RWPE2 (cell line): ENCODE measurements around the gene EPX.

Experiments
- ATAC-seq: fragments of 200-7000 bp; cut with Tn5 transposase; 3 replicates; pipeline ENCODE4 v1.9.1; 2021; ENCODE audit warnings: low read depth
- DNase-seq: peaks from one replicate; pipeline ENCODE4 v3.0.0-alpha.2; 2020; ENCODE audit warnings: low spot score
- H3K27ac ChIP-seq: fragments of 450-650 bp; 2 replicates; pipeline ENCODE4 v1.5.1; 2017; ENCODE audit warnings: mild to moderate bottlenecking; ENCODE audit not compliant: poor library complexity, severe bottlenecking
- H3K27me3 ChIP-seq: fragments of 250-450 bp; sonication (Bioruptor Pico); 2 replicates; pipeline ENCODE4 v1.5.1; 2021; ENCODE audit warnings: mild to moderate bottlenecking, moderate library complexity; ENCODE audit not compliant: insufficient read depth, poor library complexity, severe bottlenecking
- H3K36me3 ChIP-seq: fragments of 250-450 bp; sonication (Bioruptor Pico); 2 replicates; pipeline ENCODE4 v1.5.1; 2020; ENCODE audit warnings: low read depth, mild to moderate bottlenecking, moderate library complexity
- H3K4me1 ChIP-seq: fragments of 250-450 bp; sonication (Bioruptor Pico); 2 replicates; pipeline ENCODE4 v1.5.1; 2021; ENCODE audit warnings: mild to moderate bottlenecking, moderate library complexity; ENCODE audit not compliant: insufficient read depth, poor library complexity, severe bottlenecking
- H3K4me3 ChIP-seq: fragments of 250-450 bp; sonication (Bioruptor Pico); 2 replicates; pipeline ENCODE4 v1.5.1; 2021; ENCODE audit warnings: mild to moderate bottlenecking, moderate library complexity; ENCODE audit not compliant: severe bottlenecking
- H3K9me3 ChIP-seq: fragments of 250-450 bp; sonication (Bioruptor Pico); 2 replicates; pipeline ENCODE4 v1.5.1; 2021; ENCODE audit warnings: mild to moderate bottlenecking, moderate library complexity; ENCODE audit not compliant: severe bottlenecking
- TF ChIP-seq, protein P1 (sequence below): fragments of 450-650 bp; IDR thresholded peaks from one replicate; pipeline ENCODE4 v1.5.1; 2017; ENCODE audit warnings: mild to moderate bottlenecking, moderate library complexity; ENCODE audit not compliant: poor library complexity, severe bottlenecking

Gene EPX

DNA sequence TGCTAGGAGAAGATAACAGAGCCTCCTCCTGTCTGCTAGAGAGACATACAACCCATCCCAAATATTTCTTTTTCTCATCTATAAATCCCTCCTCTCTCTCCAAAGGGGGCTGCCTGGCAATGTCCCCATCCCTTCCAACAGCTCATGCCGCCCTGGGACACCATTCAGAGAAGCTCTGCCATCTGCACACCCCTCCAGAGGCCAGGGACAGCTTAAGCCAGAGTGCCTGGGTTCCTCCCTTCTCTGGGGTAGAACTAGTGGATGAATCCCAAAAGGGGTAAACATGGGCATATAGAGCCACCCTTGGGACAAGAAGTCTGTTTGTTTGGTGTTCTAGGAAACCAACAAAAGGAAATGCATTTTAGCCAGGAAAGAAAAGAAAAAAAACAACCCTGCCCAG lies 43.3 kb downstream of the EPX start:
- no peak for ATAC-seq
- Histone ChIP-seq H3K27ac (no peak overlapping the region), H3K36me3 (no peaks in the 10 kb centered on the region), H3K9me3 (no peaks in the 10 kb centered on the region), H3K27me3 (peaks cover 12% of the 10 kb centered on the region), H3K4me1 (no peaks in the 10 kb centered on the region), H3K4me3 (no peak overlapping the region)
- TF ChIP-seq, protein P1, sequence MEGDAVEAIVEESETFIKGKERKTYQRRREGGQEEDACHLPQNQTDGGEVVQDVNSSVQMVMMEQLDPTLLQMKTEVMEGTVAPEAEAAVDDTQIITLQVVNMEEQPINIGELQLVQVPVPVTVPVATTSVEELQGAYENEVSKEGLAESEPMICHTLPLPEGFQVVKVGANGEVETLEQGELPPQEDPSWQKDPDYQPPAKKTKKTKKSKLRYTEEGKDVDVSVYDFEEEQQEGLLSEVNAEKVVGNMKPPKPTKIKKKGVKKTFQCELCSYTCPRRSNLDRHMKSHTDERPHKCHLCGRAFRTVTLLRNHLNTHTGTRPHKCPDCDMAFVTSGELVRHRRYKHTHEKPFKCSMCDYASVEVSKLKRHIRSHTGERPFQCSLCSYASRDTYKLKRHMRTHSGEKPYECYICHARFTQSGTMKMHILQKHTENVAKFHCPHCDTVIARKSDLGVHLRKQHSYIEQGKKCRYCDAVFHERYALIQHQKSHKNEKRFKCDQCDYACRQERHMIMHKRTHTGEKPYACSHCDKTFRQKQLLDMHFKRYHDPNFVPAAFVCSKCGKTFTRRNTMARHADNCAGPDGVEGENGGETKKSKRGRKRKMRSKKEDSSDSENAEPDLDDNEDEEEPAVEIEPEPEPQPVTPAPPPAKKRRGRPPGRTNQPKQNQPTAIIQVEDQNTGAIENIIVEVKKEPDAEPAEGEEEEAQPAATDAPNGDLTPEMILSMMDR: no peak
- no peak for DNase-seq

GRCh38 chr17:58236394-58236793 lies 43.9 kb downstream of the EPX start:
- Histone ChIP-seq H3K4me1 (no peaks in the 10 kb centered on the region), H3K4me3 (no peak overlapping the region), H3K9me3 (no peaks in the 10 kb centered on the region), H3K27me3 (peaks cover 12% of the 10 kb centered on the region), H3K27ac (no peak overlapping the region), H3K36me3 (no peaks in the 10 kb centered on the region)
- no peak for DNase-seq
- ATAC-seq: no peak
- TF ChIP-seq, protein P1: no peak

DNA sequence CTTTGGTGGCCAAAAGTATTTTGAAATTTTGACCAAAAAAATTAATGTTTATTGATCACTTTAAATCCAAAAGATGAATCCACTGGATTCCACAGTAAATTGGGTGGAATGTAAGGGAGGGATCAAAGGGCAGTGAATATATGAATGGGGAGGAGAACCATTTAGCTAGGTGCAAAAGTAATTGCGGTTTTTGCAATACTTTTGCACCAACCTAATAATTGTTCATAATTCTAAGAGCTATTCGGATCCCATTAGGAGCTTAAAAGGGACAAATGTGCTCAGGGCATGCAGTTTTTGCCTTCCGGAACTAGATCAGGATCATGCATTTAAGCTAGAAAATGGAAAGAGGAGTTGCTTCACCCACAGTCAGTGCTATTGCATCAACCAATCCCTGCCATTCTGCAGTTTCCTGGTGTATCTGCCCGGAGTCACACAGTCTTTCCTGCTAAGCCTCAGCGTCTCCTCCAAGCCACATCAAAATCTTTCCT lies 45.7 kb downstream of the EPX start, which contains the start of gene LPO:
Gene LPO, plus strand, starts transcription at position 438 of the 488 bp plus-strand sequence. CDS start 4,396 bp downstream, outside the sequence.
- H3K36me3 ChIP-seq: no peaks in the 10 kb centered on the region
- no peak within 1 kb of the TSS for H3K27ac ChIP-seq
- H3K9me3 ChIP-seq: no peaks in the 10 kb centered on the region
- peaks cover 21% of the 10 kb centered on the region for H3K27me3 ChIP-seq
- no peak for ATAC-seq
- TF ChIP-seq, protein P1: no peak
- H3K4me1 ChIP-seq: no peaks in the 10 kb centered on the region
- DNase-seq: no peak
- H3K4me3 ChIP-seq: no peak within 1 kb of the TSS

DNA sequence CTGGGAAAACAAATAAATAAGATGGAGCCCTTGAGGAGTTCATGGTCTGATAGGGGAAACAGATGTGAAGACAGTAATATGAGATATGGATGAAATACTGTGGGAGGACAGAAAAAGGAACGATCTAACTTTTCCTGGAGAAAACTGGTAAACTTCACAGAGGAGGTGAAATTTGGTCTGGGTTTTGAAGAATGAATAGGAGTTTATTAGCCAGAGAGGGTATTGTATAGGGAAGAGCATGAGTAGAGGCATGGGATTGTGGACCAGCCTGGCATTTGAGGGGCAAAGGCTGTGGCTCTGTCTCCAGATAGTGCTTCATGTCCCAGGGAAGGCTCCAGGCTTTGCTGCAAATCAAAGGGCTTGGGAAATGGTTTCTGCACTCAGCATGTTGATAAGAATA lies 47.5 kb downstream of the EPX start:
- no peak for ATAC-seq
- Histone ChIP-seq H3K27ac (no peak overlapping the region), H3K36me3 (no peaks in the 10 kb centered on the region), H3K9me3 (no peaks in the 10 kb centered on the region), H3K4me3 (no peak overlapping the region), H3K27me3 (peaks cover 18% of the 10 kb centered on the region), H3K4me1 (no peaks in the 10 kb centered on the region)
- no peak for DNase-seq
- TF ChIP-seq, protein P1: no peak

- Histone ChIP-seq H3K4me3 (no peak overlapping the region), H3K4me1 (no peaks in the 10 kb centered on the region), H3K9me3 (no peaks in the 10 kb centered on the region), H3K27me3 (peaks cover 18% of the 10 kb centered on the region), H3K36me3 (no peaks in the 10 kb centered on the region), H3K27ac (no peak overlapping the region)
- ATAC-seq (peak; percentile 53), DNase-seq (no peak)
- TF ChIP-seq, protein P1: no peak
These were observed 49.8 kb downstream of the EPX start for GRCh38 chr17:58242171-58242784.
